ENCODE measurements around the gene CCNY.

- no peak for TF ChIP-seq CTCF (conservative IDR thresholded peaks at IDR 0.05 in 1 of 2, IDR thresholded peaks at IDR 0.05 in 1 of 2; ENCODE audit: extremely low read depth in 1 of 2, insufficient read depth in 1 of 2, low read depth in 1 of 2, low read length in 2 of 2)
- no peak for TF ChIP-seq EZH2 (IDR thresholded peaks at IDR 0.05; ENCODE audit: borderline replicate concordance, low read length)
These were observed 97.6 kb downstream of the CCNY start for GRCh38 chr10:35433851-35434426.

Data from mammary epithelial cell (primary cell).